Measurements from ENCODE around the gene ASB6.

Gene ASB6

GRCh38 chr9:129635099-129636065 lies 6.6 kb downstream of the ASB6 start:
- no peak for TF ChIP-seq CTCF (IDR thresholded peaks at IDR 0.05; ENCODE audit: borderline replicate concordance, control extremely low read depth, extremely low read depth, insufficient read depth, missing control alignments)
- no peak for DNase-seq (ENCODE audit: low spot score)
- in situ Hi-C loops (cut with MboI; ENCODE audit: low sequenced_read_pairs, unreplicated experiment) = no loop called here

- TF ChIP-seq CTCF (IDR thresholded peaks at IDR 0.05; ENCODE audit: borderline replicate concordance, control extremely low read depth, extremely low read depth, insufficient read depth, missing control alignments) = no peak
- in situ Hi-C loops (cut with MboI; ENCODE audit: low sequenced_read_pairs, unreplicated experiment) = no loop called here
- DNase-seq (ENCODE audit: low spot score) = no peak
These were observed 8.1 kb downstream of the ASB6 start for GRCh38 chr9:129633848-129634247.

- no peak for DNase-seq (ENCODE audit: low spot score)
- no peak for TF ChIP-seq CTCF (IDR thresholded peaks at IDR 0.05; ENCODE audit: borderline replicate concordance, control extremely low read depth, extremely low read depth, insufficient read depth, missing control alignments)
- in situ Hi-C loops (cut with MboI; ENCODE audit: low sequenced_read_pairs, unreplicated experiment) = no loop called here
These were observed 8.7 kb downstream of the ASB6 start for GRCh38 chr9:129633207-129633606.

GRCh38 chr9:129632460-129632859 lies 9.5 kb downstream of the ASB6 start:
- in situ Hi-C loops (cut with MboI; ENCODE audit: low sequenced_read_pairs, unreplicated experiment) = no loop called here
- no peak for TF ChIP-seq CTCF (IDR thresholded peaks at IDR 0.05; ENCODE audit: borderline replicate concordance, control extremely low read depth, extremely low read depth, insufficient read depth, missing control alignments)
- no peak for DNase-seq (ENCODE audit: low spot score)

- in situ Hi-C loops (cut with MboI; ENCODE audit: low sequenced_read_pairs, unreplicated experiment) = no loop called here
- no peak for DNase-seq (ENCODE audit: low spot score)
- no peak for TF ChIP-seq CTCF (IDR thresholded peaks at IDR 0.05; ENCODE audit: borderline replicate concordance, control extremely low read depth, extremely low read depth, insufficient read depth, missing control alignments)
These were observed 10.2 kb downstream of the ASB6 start for GRCh38 chr9:129631674-129632129.

- no peak for DNase-seq (ENCODE audit: low spot score)
These were observed 10.8 kb downstream of the ASB6 start for GRCh38 chr9:129630967-129631673.

More at GRCh38 chr9:129630967-129631673, 10.8 kb downstream of the ASB6 start:
- no peak for TF ChIP-seq CTCF (IDR thresholded peaks at IDR 0.05; ENCODE audit: borderline replicate concordance, control extremely low read depth, extremely low read depth, insufficient read depth, missing control alignments)
- in situ Hi-C loops (cut with MboI; ENCODE audit: low sequenced_read_pairs, unreplicated experiment) = no loop called here

Data from GM13976 (cell line).